NCI-H510A treated with DMSO at 0.1 percent for 48 hours (cell line): ENCODE measurements around the gene BCL2L12.
"Not testable (repeated sequence)": the region's sequence is repeated elsewhere in the genome, so short reads cannot be mapped to it uniquely, and the experiment has no call there.

Source experiments
- DNase-seq: peaks from one replicate; lab custom pipeline; 2025; lab: John Stamatoyannopoulos, UW

BCL2L12 gene

GRCh38 chr19:49665351-49666119, at the start of gene BCL2L12, which contains the start of gene IRF3:
TSS of gene BCL2L12 (plus strand) at chr19:49665933. CDS start at chr19:49666693, 760 bp downstream.
TSS of gene IRF3 (minus strand) at chr19:49665857. CDS start at chr19:49664838, 1,019 bp downstream.
- peak; percentile 98 for DNase-seq

- no peak for DNase-seq
These were observed 49.2 kb upstream of the BCL2L12 start for GRCh38 chr19:49616532-49616931.

- DNase-seq, result no peak
These were observed 48.8 kb upstream of the BCL2L12 start for GRCh38 chr19:49616945-49617344.

GRCh38 chr19:49617860-49618259, 47.9 kb upstream of the BCL2L12 start:
- DNase-seq, result not testable (repeated sequence)

- no peak for DNase-seq
These were observed 40.5 kb upstream of the BCL2L12 start for GRCh38 chr19:49624967-49625910.

- no peak for DNase-seq
These were observed 39.5 kb upstream of the BCL2L12 start for GRCh38 chr19:49626226-49626625.

GRCh38 chr19:49629659-49630058, 36.1 kb upstream of the BCL2L12 start:
- no peak for DNase-seq

GRCh38 chr19:49631014-49631588, 34.6 kb upstream of the BCL2L12 start:
- DNase-seq, result no peak

- no peak for DNase-seq
These were observed 34.0 kb upstream of the BCL2L12 start for GRCh38 chr19:49631610-49632192.

- no peak for DNase-seq
These were observed 33.2 kb upstream of the BCL2L12 start for GRCh38 chr19:49632576-49632975.

- not testable (repeated sequence) for DNase-seq
These were observed 32.5 kb upstream of the BCL2L12 start for GRCh38 chr19:49633273-49633672.

- DNase-seq, result no peak
These were observed 30.1 kb upstream of the BCL2L12 start for GRCh38 chr19:49635530-49636232.

- no peak for DNase-seq
These were observed 29.4 kb upstream of the BCL2L12 start for GRCh38 chr19:49636233-49636932.

- peak; percentile 13 for DNase-seq
These were observed 27.7 kb upstream of the BCL2L12 start for GRCh38 chr19:49637821-49638738.

GRCh38 chr19:49639401-49640112, 26.2 kb upstream of the BCL2L12 start:
- DNase-seq, result no peak

GRCh38 chr19:49640113-49640898, 25.4 kb upstream of the BCL2L12 start, which contains the start of gene RRAS:
TSS of gene RRAS (minus strand) at chr19:49640143. CDS start at chr19:49640098, 45 bp downstream.
- DNase-seq, result peak; percentile 100

- DNase-seq, result peak; percentile 99
These were observed 23.8 kb upstream of the BCL2L12 start, which contains the start of gene SCAF1 for GRCh38 chr19:49641688-49642491. TSS of gene SCAF1 (plus strand) at chr19:49642209. CDS start at chr19:49645027, 2,818 bp downstream.
